K562 (cell line): Measurements from ENCODE around the gene AIFM3. TPM values are rescaled to one million over a fixed set of nuclear protein-coding genes. Genes with fewer than 3 reads are reported as not detected.

Source experiments
- ATAC-seq: fragments of 200-7000 bp; cut with Tn5 transposase; 3 replicates; pipeline ENCODE4 v1.9.1; 2020; ENCODE audit warnings: moderate library complexity
- BruUV-seq: library from RNA; stranded (reverse); fragments of 400-500 nt; replicated peaks from 2 replicates; lab custom pipeline; 2021; lab: Mats Ljungman, UMichigan
- CTCF ChIA-PET: fragments of 300-600 bp; formaldehyde crosslinking; extraction: SDS; loops from one replicate; lab custom pipeline; 2021; ENCODE audit warnings: low intra/inter-chr PET ratio; lab: Yijun Ruan, JAX
- POLR2A ChIA-PET: fragments of 300-600, 350-650 bp; sonication (Branson Sonifier 250); formaldehyde crosslinking; extraction: SDS; loops from one replicate; lab custom pipeline; 2021; ENCODE audit warnings: antibody characterized with exemption, inconsistent platforms; lab: Yijun Ruan, JAX
- DNase-seq, 4 experiments: peaks; one replicate each; pipeline versions ENCODE4 v3.0.0 to v3.0.0-alpha.2; 2011 to 2018; ENCODE audit warnings: low spot score in 3 of 4, mixed read lengths in 3 of 4; ENCODE audit errors: extremely low read depth in 1 of 4
- FAIRE-seq: peaks from 2 replicates; lab custom pipeline; 2011; peaks lifted over from hg19 to GRCh38; lab: Jason Lieb, UNC
- H2AFZ ChIP-seq: 2 replicates; pipeline ENCODE4 v1.6.0; 2011; ENCODE audit warnings: low read depth, low read length, control low read depth, inconsistent platforms
- H3K27ac ChIP-seq: fragments of 200-600 bp; 3 replicates; pipeline ENCODE4 v1.8.0; 2011; ENCODE audit warnings: low read depth, mild to moderate bottlenecking, control low read depth, inconsistent platforms, low read length, moderate library complexity, mixed read lengths; ENCODE audit errors: extremely low read depth
- H3K27me3 ChIP-seq, 2 experiments: fragments of 300-600 bp in 1 of 2; 2 replicates in 1 of 2; 3 replicates in 1 of 2; pipeline versions ENCODE4 v1.6.0 to v1.8.0; 2011; ENCODE audit warnings: inconsistent platforms in 2 of 2, low read length in 2 of 2, mild to moderate bottlenecking in 1 of 2, mixed read lengths in 1 of 2, moderate library complexity in 1 of 2; ENCODE audit not compliant: control insufficient read depth in 2 of 2, insufficient read depth in 2 of 2
- H3K36me3 ChIP-seq: fragments of 300-600 bp; 3 replicates; pipeline ENCODE4 v1.8.0; 2011; ENCODE audit warnings: mild to moderate bottlenecking, low read length, inconsistent platforms; ENCODE audit not compliant: control insufficient read depth, insufficient read depth
- H3K4me1 ChIP-seq, 2 experiments: fragments of 200-600 bp in 1 of 2; replicated peaks in 1 of 2; 2 replicates in 1 of 2; 3 replicates in 1 of 2; pipeline versions ENCODE4 v1.5.1 to v1.8.0; 2011; ENCODE audit warnings: inconsistent platforms in 2 of 2, low read length in 2 of 2, mild to moderate bottlenecking in 1 of 2, mixed read lengths in 1 of 2, moderate library complexity in 1 of 2; ENCODE audit not compliant: control insufficient read depth in 2 of 2, insufficient read depth in 2 of 2
- H3K4me2 ChIP-seq: 2 replicates; pipeline ENCODE4 v1.6.1; 2011; ENCODE audit warnings: low read length, control low read depth, inconsistent platforms, mixed read lengths; ENCODE audit not compliant: insufficient read depth
- H3K4me3 ChIP-seq: fragments of 200-600 bp; sonication (generic), shearing (Covaris generic); 2 replicates; pipeline ENCODE4 v1.5.1; 2016; ENCODE audit warnings: control low read depth, inconsistent platforms
- H3K79me2 ChIP-seq: fragments of 200-600 bp; 3 replicates; pipeline ENCODE4 v1.8.0; 2011; ENCODE audit warnings: low read length, inconsistent platforms; ENCODE audit not compliant: control insufficient read depth, insufficient read depth
- H3K9ac ChIP-seq, 2 experiments: 2 replicates each; pipeline versions ENCODE4 v1.6.0 to v1.6.1; 2011; ENCODE audit warnings: low read depth in 2 of 2, low read length in 2 of 2, control low read depth in 1 of 2, inconsistent platforms in 1 of 2, mild to moderate bottlenecking in 1 of 2, mixed read lengths in 1 of 2; ENCODE audit not compliant: insufficient read depth in 1 of 2
- H3K9me1 ChIP-seq: one replicate; pipeline ENCODE4 v1.6.0; 2011; ENCODE audit warnings: inconsistent platforms, mild to moderate bottlenecking, low read length, moderate library complexity; ENCODE audit not compliant: control insufficient read depth, insufficient read depth
- H3K9me3 ChIP-seq: replicated peaks from 2 replicates; pipeline ENCODE4 v1.5.1; 2011; ENCODE audit warnings: low read depth, low read length, inconsistent platforms; ENCODE audit not compliant: control insufficient read depth, insufficient read depth
- H4K20me1 ChIP-seq: replicated peaks from 2 replicates; pipeline ENCODE4 v1.6.1; 2011; ENCODE audit warnings: low read length, inconsistent platforms, mixed read lengths; ENCODE audit not compliant: control insufficient read depth, insufficient read depth
- ADNP ChIP-seq: fragments of 200-800 bp; sonication (Bioruptor generic); IDR thresholded peaks from 2 replicates; pipeline ENCODE4 v1.6.1; 2016; ENCODE audit warnings: missing genetic modification characterization, missing compliant biosample characterization
- ARHGAP35 ChIP-seq: fragments of 450-650 bp; IDR thresholded peaks from 2 replicates; pipeline ENCODE4 v1.6.1; 2018; ENCODE audit not compliant: partially characterized antibody
- ARID1B ChIP-seq: fragments of 450-650 bp; IDR thresholded peaks from 2 replicates; pipeline ENCODE4 v1.6.1; 2016; ENCODE audit warnings: antibody characterized with exemption, mild to moderate bottlenecking, inconsistent platforms
- CSDE1 ChIP-seq, 2 experiments: fragments of 450-650 bp; IDR thresholded peaks; 2 replicates each; pipeline ENCODE4 v1.6.1; 2016; ENCODE audit warnings: mild to moderate bottlenecking in 1 of 2
- ETV1 ChIP-seq: fragments of 450-650 bp; conservative IDR thresholded peaks from 2 replicates; pipeline ENCODE4 v1.6.1; 2016; ENCODE audit warnings: missing genetic modification characterization, control low read depth, low read depth, missing compliant biosample characterization
- FOXM1 ChIP-seq, 2 experiments: fragments of 450-650 bp in 1 of 2; sonication (generic) in 1 of 2; formaldehyde crosslinking in 1 of 2; IDR thresholded peaks; 2 replicates each; pipeline versions ENCODE4 v1.6.1 to v1.9.0; 2017 to 2022; ENCODE audit warnings: low read depth in 2 of 2, mild to moderate bottlenecking in 2 of 2, missing genetic modification reagents in 1 of 2, moderate library complexity in 1 of 2
- GABPA ChIP-seq: fragments of 200-800 bp; sonication (Bioruptor generic); conservative IDR thresholded peaks from 2 replicates; pipeline ENCODE4 v1.6.1; 2016; ENCODE audit warnings: low read depth, missing genetic modification characterization, missing compliant biosample characterization
- HDAC6 ChIP-seq: IDR thresholded peaks from 2 replicates; pipeline ENCODE4 v1.6.1; 2012; ENCODE audit warnings: low read depth, mild to moderate bottlenecking, control low read depth, inconsistent platforms, low read length, moderate library complexity
- LEF1 ChIP-seq: fragments of 450-650 bp; IDR thresholded peaks from 2 replicates; pipeline ENCODE4 v1.6.1; 2016; ENCODE audit warnings: mild to moderate bottlenecking
- PML ChIP-seq: IDR thresholded peaks from 2 replicates; pipeline ENCODE4 v1.6.1; 2012; ENCODE audit warnings: low read length, inconsistent platforms
- RCOR1 ChIP-seq, 2 experiments: IDR thresholded peaks; 2 replicates each; pipeline ENCODE4 v1.6.1; 2012; ENCODE audit warnings: low read depth in 2 of 2, low read length in 2 of 2, borderline replicate concordance in 1 of 2, improper control_type of control experiment in 1 of 2
- SMAD1 ChIP-seq: fragments of 150-350 bp; IDR thresholded peaks from 2 replicates; pipeline ENCODE4 v1.6.1; 2014; ENCODE audit warnings: low read length, low read depth; ENCODE audit not compliant: partially characterized antibody
- STAT6 ChIP-seq: sonication (generic); formaldehyde crosslinking; IDR thresholded peaks from 2 replicates; pipeline ENCODE4 v1.8.1; 2023; ENCODE audit warnings: mild to moderate bottlenecking, missing genetic modification reagents
- TAF7 ChIP-seq: fragments of 450-650 bp; IDR thresholded peaks from 2 replicates; pipeline ENCODE4 v1.6.1; 2016; ENCODE audit warnings: missing genetic modification characterization, missing compliant biosample characterization
- TEAD1 ChIP-seq, 2 experiments: fragments of 450-650 bp in 1 of 2; sonication (generic) in 1 of 2; formaldehyde crosslinking; IDR thresholded peaks; 2 replicates each; pipeline versions ENCODE4 v1.4.0 to v1.8.0; 2020 to 2022; ENCODE audit warnings: mild to moderate bottlenecking in 2 of 2, missing genetic modification reagents in 1 of 2
- TRIM28 ChIP-seq: fragments of 450-650 bp; IDR thresholded peaks from 2 replicates; pipeline ENCODE4 v1.6.1; 2017
- ZBTB1 ChIP-seq: sonication (generic); formaldehyde crosslinking; IDR thresholded peaks from 2 replicates; pipeline ENCODE4 v1.8.1; 2023; ENCODE audit warnings: missing genetic modification reagents, low read depth, mild to moderate bottlenecking, borderline replicate concordance
- ZBTB17 ChIP-seq: fragments of 450-650 bp; formaldehyde crosslinking; IDR thresholded peaks from 2 replicates; pipeline ENCODE4 v1.4.0; 2020; ENCODE audit warnings: mild to moderate bottlenecking
- ZNF121 ChIP-seq: sonication (generic); formaldehyde crosslinking; conservative IDR thresholded peaks from 2 replicates; pipeline ENCODE4 v1.8.0; 2022; ENCODE audit warnings: missing genetic modification reagents
- ZNF146 ChIP-seq: IDR thresholded peaks from one replicate; pipeline ENCODE4 v1.6.1; 2018; ENCODE audit warnings: missing compliant biosample characterization; ENCODE audit not compliant: unreplicated experiment
- ZNF282 ChIP-seq: sonication (generic); formaldehyde crosslinking; IDR thresholded peaks from 2 replicates; pipeline ENCODE4 v1.8.1; 2023; ENCODE audit warnings: missing genetic modification reagents
- ZNF830 ChIP-seq: fragments of 250-450 bp; sonication (Bioruptor Pico); IDR thresholded peaks from 2 replicates; pipeline ENCODE4 v1.5.0; 2021; ENCODE audit warnings: mild to moderate bottlenecking
- WGBS: fragments of 100-300 bp; shearing (Covaris generic); methylation state at CpG from one replicate; pipeline ENCODE4 v1.1.6; 2016; ENCODE audit warnings: low coverage, mixed read lengths; ENCODE audit not compliant: insufficient coverage; ENCODE audit errors: missing lambda C conversion rate; 5-methylcytosine and 5-hydroxymethylcytosine counted together
- in situ Hi-C: fragments of 300-500 bp; cut with MboI; formaldehyde crosslinking; loops from 4 replicates; pipeline ENCODE4 v1.15.0; 2018; ENCODE audit warnings: inconsistent platforms, mixed read lengths
- intact Hi-C: fragments of 100-400 bp; cut with micrococcal nuclease; formaldehyde crosslinking; loops from 2 replicates; pipeline ENCODE4 v1.14.2; 2022
- polyA plus RNA-seq, 8 experiments: library from polyadenylated mRNA; depleted of rRNA in 4 of 8; stranded (reverse) in 5 of 8; unstranded in 3 of 8; fragments of >200 nt; fragmentation: Nextera tagmentation in 2 of 8; fragmentation: Illumina TruSeq in 1 of 8; extraction: Ambion mirVana in 2 of 8; extraction: Trizol in 1 of 8; gene quantifications; 2 replicates each; pipeline versions ENCODE4 v1.2.1 to v1.2.3, GENCODE V29; 2011 to 2014; ENCODE audit warnings: inconsistent platforms in 1 of 8, missing spikeins in 1 of 8
- total RNA-seq, 7 experiments: library from RNA; depleted of rRNA in 6 of 7; stranded (reverse); fragments of >200 nt in 6 of 7; fragmentation: Illumina TruSeq in 2 of 7; extraction: Trizol in 2 of 7; gene quantifications; 2 replicates each; pipeline versions ENCODE4 v1.2.1 to v1.2.3, GENCODE V29; 2011 to 2021; ENCODE audit warnings: low replicate concordance in 1 of 7

Gene AIFM3
- total and polyA plus RNA-seq, 9 of the 15 experiments (the other 6 are each of a cell fraction or from before 2014, with no cell fraction given), result 0.03 to 0.20 (median 0.07) TPM; not detected in 1

- TF ChIP-seq PML (no peak), GABPA (tag) (no peak), ZNF121 (CRISPR knock-in tag) (peak; percentile 82), ZNF282 (CRISPR knock-in tag) (0 out of 2 replicates have a peak, but pooled peaks have one; percentile 15), LEF1 (no peak), CSDE1 (IDR thresholded peaks at IDR 0.05) (no peak), ARID1B (no peak), SMAD1 (no peak)
- TF ChIP-seq, all 486 proteins: peak for 6
Measured at GRCh38 chr22:20928573-20928967, 38.5 kb upstream of the AIFM3 start (continued).

GRCh38 chr22:20930004-20930403 is 37.1 kb upstream of the AIFM3 start:
- peak in 1 of 4 experiments; percentile 34 for DNase-seq
- ATAC-seq, result no peak
- ChIA-PET POLR2A (interaction anchor here (0.6 to 64.4 kb wide), 5 partner anchors 12 to 160 kb away, joined by 3 to 1556 read pairs (median 3); partner anchors contain the start of genes AIFM3, CRKL and LZTR1), CTCF (no interaction called here)
- H3K4me3 ChIP-seq, result no peak overlapping the region
- peaks cover 80% of the 10 kb centered on the region for H3K36me3 ChIP-seq
- FAIRE-seq, result no peak
- peaks cover 74% of the 10 kb centered on the region for H4K20me1 ChIP-seq
- no peak overlapping the region for H3K9ac ChIP-seq
- no peaks in the 10 kb centered on the region for H3K9me3 ChIP-seq
- intact Hi-C loops (loop anchor here (5.0 kb wide), 1 partner anchor 52 kb away; the partner anchor contains the start of gene LZTR1), in situ Hi-C loops (no loop called here)
- no peaks in the 10 kb centered on the region for H3K27me3 ChIP-seq
- H3K27ac ChIP-seq, result no peak overlapping the region
- 98% methylated on average over 1 of the region's 1 CpG for WGBS
- no TSS peak for BruUV-seq
- no peak overlapping the region for H2AFZ ChIP-seq
- peaks cover 13 to 16% of the 10 kb centered on the region in 2 experiments; a peak in 4 of 5 replicates for H3K4me1 ChIP-seq
- peaks cover 13% of the 10 kb centered on the region for H3K9me1 ChIP-seq
- peaks cover 99% of the 10 kb centered on the region for H3K79me2 ChIP-seq
- H3K4me2 ChIP-seq, result no peak overlapping the region
- TF ChIP-seq ZBTB1 (CRISPR knock-in tag), result no peak
- TF ChIP-seq ARHGAP35, result no peak
- no peak for TF ChIP-seq RCOR1 (IDR thresholded peaks at IDR 0.05; ENCODE audit: borderline replicate concordance in 1 of 2, low read depth in 2 of 2, low read length in 2 of 2)
- TF ChIP-seq TRIM28, result no peak
- no peak for TF ChIP-seq ETV1 (tag)
- 0 out of 2 replicates have a peak, but pooled peaks have one; percentile 30 for TF ChIP-seq STAT6 (CRISPR knock-in tag)
- TF ChIP-seq ADNP (tag), result no peak
- TF ChIP-seq ZBTB17, result no peak
- TF ChIP-seq FOXM1 (IDR thresholded peaks at IDR 0.05; ENCODE audit: low read depth), result no peak
- TF ChIP-seq FOXM1 (CRISPR knock-in tag; IDR thresholded peaks at IDR 0.05; ENCODE audit: low read depth), result no peak
- no peak for TF ChIP-seq HDAC6
- TF ChIP-seq ZNF830 (CRISPR knock-in tag), result no peak
- TF ChIP-seq ZNF146, result no peak
- no peak for TF ChIP-seq TEAD1 (CRISPR knock-in tag; IDR thresholded peaks at IDR 0.05)
- TF ChIP-seq TAF7 (tag), result no peak
